SK-N-SH (cell line): ENCODE measurements around the gene VGLL3.

Experiments used
- CTCF ChIP-seq: fragments of 200-600 bp; sonication (generic); IDR thresholded peaks from 2 replicates; pipeline ENCODE4 v1.6.1; 2017; ENCODE audit warnings: antibody characterized with exemption, mild to moderate bottlenecking, moderate library complexity
- EZH2phosphoT487 ChIP-seq: fragments of 200-600 bp; sonication (generic); IDR thresholded peaks from 2 replicates; pipeline ENCODE4 v1.6.1; 2017; ENCODE audit warnings: low read depth, mixed run types, mild to moderate bottlenecking, antibody characterized with exemption, moderate library complexity, borderline replicate concordance
- NRF1 ChIP-seq: IDR thresholded peaks from 2 replicates; pipeline ENCODE4 v1.6.1; 2012; ENCODE audit warnings: low read depth, mild to moderate bottlenecking, low read length
- POLR2AphosphoS5 ChIP-seq: IDR thresholded peaks from 2 replicates; pipeline ENCODE4 v1.6.1; 2012; ENCODE audit warnings: low read depth, low read length
- REST ChIP-seq: IDR thresholded peaks from 2 replicates; pipeline ENCODE4 v1.6.1; 2012; ENCODE audit warnings: mild to moderate bottlenecking, low read depth, low read length, moderate library complexity
- TEAD4 ChIP-seq: IDR thresholded peaks from 2 replicates; pipeline ENCODE4 v1.4.0; 2012; ENCODE audit warnings: mild to moderate bottlenecking, borderline replicate concordance; ENCODE audit not compliant: insufficient read depth
- TF ChIP-seq, protein P1 (sequence below): IDR thresholded peaks from 2 replicates; pipeline ENCODE4 v1.4.0; 2012; ENCODE audit warnings: low read depth

DNA sequence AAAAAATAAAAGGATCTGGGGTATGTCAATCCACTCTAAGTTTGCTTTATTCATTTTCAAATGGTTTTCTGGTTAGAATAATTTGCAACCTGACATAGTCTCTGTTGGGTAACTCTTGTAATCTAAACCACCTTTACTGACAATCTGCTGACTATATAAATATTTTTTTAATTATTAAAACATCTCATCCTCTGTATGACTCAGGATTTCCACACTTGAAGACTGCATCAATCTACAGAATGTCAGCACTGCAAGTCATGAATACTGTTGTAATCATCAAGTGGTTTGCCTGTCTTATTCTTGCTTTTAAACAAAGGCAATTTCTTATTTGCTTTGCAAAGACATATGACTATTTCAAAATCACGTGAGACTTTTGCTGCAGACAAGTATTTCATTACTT lies 42.1 kb downstream of the VGLL3 start:
- TF ChIP-seq NRF1, result no peak
- TF ChIP-seq TEAD4, result no peak
- TF ChIP-seq CTCF, result no peak
- TF ChIP-seq REST, result no peak
- TF ChIP-seq, protein P1, sequence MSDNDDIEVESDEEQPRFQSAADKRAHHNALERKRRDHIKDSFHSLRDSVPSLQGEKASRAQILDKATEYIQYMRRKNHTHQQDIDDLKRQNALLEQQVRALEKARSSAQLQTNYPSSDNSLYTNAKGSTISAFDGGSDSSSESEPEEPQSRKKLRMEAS, result no peak
- no peak for TF ChIP-seq POLR2AphosphoS5
- no peak for TF ChIP-seq EZH2phosphoT487
